Measurements from ENCODE around the gene UNC13B.
"Not testable (repeated sequence)": the region's sequence is repeated elsewhere in the genome, so short reads cannot be mapped to it uniquely, and the experiment has no call there.

UNC13B gene

DNA sequence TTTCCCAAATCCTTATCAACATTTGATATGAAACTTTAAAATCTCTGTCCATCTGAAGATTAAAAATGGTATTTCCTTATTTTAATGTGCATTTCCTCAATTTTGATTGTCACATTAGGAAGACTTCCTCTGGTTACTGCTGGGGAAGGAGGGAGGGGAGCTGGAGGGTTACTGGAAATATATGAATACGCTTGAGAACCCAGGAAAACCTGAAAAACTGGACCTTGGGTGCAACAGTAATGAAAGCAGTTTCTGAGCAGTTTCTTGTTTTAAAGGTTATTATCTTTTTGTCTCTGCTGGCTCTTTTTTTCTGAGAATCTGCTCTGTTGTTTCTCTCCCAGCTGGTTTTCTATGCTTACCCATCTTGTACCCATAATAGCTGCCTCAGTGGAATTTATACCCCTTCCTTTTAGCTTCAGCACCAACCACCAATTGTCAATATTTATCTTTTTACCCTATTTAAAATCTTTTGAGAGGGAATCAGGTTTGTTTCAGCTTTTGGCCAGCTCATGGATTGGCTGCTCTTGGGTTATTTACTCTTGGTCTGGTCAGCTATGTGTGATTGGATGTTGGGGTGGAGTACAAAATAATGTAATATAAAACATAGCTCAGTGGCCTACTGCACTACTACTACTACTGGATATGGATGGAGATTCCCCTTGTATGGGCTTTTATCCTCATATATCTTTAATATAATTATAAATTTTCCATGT lies 67.4 kb downstream of the UNC13B start:
- no peak for DNase-seq

DNA sequence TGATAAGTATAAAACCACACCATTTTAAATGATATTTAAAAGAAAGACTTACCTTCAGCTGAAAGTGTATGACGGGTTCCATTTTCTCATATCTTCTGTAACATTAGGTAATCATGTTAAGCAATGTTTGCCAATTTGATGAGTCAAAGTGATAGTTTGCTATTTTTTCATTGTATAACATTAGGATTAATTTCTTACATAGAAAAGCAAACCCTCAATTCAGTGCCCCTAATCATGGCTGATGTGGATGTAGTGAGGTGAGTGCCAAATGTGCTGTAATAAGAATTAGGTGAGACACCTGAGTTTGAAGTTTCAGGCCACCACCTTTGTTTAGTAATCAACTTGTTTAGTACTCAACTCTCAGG lies 68.0 kb downstream of the UNC13B start:
- DNase-seq, result no peak

DNA sequence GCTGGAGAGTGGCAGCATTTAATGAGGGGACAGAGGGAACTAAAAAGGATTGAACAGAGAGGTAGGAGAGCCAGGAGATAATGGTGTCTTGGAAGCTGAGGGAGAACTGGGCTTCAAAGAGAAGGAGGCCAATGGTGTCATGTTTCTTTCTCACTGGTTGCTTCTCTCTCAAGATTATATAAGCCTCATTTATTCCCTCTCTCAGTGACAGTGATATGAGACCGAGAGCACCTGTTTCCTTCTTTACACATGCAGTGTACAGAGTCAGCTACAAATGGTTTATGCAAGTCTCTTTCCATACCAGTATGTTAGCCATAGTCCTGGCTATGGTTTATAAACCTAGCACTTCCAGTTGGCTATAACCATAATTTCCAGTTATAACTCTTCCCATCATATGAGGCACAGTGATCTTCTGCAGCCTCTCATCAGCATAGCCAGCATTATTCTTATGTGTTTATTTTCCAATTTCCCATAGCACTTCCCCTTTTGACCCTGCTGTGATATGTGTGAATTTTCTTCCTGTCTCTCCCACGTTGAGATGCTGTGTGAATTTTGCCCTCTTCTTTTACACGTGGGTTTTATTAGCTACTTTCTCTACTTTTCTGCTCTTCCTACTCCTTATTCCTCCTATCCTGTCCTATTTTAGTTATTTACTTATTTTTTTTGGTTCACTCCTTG lies 71.2 kb downstream of the UNC13B start:
- no peak for DNase-seq

DNA sequence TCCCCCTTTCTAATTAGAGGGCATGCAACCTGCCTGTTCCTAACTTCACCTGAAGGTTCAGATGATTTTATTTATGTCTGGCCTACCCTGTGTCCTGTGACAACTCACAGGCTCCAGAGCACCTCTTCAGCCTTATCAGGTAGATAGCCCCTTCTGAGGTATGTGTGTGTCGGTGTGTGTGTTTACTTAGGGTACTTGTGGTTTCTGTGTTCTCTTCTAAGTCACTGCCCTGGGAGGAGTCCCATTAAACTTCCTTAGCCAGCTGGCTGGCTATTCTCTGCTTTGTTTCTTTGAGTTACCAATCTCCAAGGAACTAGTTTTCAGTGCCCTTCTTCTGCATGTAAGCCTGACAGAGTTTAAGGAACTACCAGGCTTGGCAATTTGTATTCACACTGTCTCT lies 74.9 kb downstream of the UNC13B start:
- DNase-seq, result no peak

DNA sequence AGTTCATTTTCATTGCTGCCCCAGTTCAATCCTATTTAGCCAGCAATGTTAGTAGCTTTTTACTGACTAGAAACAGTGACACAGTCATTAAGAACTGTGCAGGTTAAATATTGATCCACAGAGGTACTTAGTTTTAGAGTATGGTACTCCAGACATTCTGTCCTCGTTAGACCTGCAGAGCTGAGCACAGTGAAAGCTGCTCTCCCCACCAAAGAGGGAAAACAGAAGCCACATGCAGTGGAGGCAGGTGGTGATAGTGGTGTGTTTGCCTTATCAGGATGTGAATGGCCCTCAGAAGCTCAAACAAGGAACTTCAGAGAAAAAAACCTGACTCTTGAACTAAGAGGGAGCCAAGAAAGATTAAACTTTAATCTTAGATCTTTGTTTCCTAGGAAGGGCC lies 75.5 kb downstream of the UNC13B start:
- DNase-seq, result no peak

DNA sequence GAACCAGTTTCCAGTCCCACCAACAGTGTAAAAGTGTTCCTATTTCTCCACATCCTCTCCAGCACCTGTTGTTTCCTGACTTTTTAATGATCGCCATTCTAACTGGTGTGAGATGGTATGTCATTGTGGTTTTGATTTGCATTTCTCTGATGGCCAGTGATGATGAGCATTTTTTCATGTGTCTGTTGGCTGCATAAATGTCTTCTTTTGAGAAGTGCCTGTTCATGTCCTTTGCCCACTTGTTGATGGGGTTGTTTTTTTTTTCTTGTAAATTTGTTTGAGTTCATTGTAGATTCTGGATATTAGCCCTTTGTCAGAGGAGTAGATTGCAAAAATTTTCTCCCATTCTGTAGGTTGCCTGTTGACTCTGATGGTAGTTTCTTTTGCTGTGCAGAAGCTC lies 84.1 kb downstream of the UNC13B start:
- not testable (repeated sequence) for DNase-seq

DNA sequence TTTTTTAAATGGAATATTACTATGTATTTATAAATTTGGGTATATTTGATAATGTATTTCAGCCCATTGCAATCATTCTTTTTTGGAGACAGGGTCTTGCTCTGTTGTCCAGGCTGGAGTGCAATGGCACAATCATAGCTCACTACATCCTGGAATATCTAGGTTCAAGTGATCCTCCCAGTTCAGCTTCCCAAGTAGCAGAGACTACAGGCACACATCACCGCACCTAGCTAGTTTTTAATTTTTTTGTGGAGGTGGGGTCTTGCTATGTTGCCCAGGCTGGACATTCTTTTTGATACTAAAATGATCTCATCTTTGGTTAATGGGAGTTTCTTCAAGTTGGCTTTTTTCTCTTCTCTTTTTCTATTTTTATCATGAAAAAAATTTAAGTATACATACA lies 91.3 kb downstream of the UNC13B start:
- DNase-seq, result no peak

DNA sequence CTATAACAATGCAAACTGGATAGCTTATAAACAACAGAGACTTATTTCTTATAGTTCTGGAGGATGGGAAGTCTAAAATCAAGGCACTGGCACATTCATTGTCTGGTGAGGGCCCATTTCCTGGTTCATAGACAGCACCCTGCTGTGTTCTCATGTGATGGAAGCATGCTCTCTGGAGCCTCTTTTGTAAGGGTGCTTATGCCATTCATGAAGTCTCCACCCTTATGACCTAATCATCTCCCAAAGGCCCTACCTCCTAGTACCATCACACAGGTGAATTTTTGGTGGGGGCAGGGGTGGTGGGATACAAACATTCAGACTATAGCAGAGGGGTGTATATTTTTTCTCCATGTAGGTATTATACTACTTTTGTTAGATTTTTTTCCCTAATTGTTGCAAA lies 92.4 kb downstream of the UNC13B start:
- no peak for DNase-seq

DNA sequence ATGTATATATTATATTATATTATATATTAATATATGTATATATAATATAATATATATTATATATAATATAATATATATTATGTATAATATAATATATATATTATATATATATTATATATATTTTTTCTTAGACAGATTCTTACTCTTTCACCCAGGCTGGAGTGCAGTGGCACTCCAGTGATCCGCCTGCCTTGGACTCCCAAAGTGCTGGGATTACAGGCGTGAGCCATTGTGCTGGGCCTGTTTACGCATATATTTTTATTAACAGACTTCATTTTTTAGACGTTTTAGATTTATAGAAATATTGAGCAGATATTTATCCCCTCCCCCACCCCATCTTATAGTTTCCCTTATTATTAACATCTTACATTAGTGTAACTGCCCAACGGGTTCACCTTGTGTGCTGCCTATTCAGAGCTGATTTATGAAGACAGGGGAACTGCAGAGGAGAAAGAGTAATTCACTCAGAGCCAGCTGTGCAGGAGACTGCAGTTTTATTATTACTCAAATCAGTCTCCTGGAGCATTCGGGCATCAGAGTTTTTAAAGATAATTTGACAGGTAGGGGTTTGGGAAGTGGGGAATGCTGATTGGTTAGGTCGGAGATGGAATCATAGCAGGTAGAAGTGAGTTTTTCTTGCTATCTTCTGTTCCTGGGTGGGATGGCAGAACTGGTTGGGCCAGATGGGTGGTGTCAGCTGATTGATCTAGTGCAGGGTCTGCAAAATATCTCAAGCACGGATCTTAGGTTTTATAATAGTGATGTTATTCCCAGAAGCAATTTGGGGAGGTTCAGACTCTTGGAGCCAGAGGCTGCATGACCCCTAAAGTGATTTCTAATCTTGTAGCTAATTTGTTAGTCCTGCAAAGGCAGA lies 93.4 kb downstream of the UNC13B start:
- no peak for DNase-seq

DNA sequence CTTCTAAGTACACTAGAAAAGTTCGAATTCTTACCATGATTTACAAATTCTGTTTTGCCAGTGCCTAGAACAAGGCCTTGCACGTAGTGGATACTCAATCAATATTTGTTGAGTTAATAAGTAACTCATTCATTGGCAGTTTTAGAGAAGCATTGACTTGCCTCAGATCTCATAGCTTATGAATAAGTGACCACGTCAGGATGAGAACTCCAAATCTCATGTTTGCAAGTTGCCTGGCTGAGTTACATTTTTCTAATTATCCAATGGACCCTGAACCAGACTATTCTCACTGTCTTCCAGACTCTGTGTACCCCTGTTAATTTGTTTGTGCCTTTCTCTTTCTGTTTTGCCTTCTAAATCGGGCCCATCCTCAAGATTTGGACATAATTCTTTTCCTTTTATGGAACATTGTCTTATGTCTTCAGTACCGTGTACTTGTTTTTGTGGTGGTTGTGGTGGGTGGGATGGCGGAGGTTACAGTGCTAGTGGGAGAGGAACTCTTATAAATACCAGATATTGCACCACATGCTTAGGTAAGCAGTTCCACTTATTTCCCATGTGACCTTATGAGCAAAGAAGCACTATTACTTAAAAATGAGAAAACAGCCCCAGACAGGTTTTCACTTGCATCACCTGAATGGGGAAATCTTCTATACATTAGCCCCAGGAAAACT lies 96.3 kb downstream of the UNC13B start:
- no peak for DNase-seq

DNA sequence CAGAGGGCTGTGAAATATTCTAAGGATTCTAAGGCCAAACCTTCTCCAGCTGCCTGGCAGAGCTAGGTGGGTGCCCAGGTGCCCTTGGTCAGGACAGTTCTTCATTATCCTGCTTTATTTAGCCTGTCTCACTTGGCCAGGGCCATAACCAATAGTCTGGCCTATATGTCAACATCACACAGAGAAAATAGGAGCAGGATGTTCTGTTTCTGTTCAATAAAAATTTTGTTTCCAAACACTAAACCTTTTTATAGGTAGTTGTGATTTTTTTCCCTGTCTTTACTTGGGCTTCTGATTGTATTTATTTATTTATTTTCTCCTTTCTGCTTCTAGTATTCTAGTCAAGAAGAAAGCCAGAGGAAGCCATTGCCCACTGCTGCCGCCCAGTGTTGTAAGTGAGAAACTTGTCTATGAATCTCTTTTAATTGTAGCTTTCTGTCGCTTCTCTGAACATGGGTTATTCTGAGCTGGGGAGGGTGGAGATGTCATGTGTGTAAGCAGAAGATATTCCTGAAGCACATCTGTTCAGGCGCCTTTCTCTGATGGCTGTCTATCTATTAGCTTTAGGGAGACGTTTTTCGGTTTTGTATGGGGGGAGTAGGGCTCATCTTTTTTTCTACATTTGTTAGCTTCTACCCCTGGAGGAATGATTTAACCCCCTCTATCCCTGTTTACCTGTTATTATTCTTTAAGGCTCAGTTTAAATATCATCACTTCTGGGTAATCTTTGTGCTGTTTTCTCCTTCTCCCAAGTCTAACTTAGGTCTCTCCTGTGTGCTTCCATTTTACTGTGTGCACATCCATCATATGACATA lies 97.1 kb downstream of the UNC13B start:
- DNase-seq, result peak in 1 of 2 experiments; percentile 61

DNA sequence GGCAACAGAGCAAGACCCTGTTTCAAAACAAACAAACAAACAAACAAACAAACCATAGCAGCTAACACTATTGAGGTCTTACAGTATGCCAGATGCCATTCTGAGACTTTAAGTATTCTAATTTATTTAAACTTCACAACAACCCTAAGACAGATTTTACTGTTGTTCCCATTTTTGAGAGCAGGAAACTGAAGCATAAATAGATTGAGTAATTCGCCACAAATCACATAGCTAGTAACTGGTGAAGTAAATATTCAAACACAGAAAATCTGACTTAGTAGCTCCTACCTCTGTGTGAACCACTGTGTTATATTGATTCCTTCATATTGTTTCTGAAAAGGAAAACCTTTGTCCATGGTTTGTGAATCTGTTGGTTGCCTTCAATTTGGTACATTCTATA lies 98.4 kb downstream of the UNC13B start:
- DNase-seq, result no peak

DNA sequence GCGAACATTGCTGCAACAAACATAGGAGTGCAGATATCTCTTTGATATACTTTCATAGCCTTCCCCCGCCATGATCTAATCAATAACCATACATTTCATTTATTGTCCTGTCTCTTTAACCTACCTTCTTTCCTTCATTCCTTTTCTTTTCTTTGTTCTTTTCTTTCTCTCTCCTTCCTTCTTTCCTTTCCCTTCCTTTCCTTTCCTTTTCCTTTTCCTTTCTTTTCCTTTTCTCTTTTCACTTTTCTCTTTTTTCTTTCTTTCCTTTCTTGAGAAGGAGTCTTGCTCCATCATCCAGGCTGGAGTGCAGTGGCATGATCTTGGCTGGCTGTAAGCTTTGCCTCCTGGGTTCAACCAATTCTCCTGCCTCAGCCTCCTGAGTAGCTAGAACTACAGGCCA lies 100.3 kb downstream of the UNC13B start:
- no peak for DNase-seq

DNA sequence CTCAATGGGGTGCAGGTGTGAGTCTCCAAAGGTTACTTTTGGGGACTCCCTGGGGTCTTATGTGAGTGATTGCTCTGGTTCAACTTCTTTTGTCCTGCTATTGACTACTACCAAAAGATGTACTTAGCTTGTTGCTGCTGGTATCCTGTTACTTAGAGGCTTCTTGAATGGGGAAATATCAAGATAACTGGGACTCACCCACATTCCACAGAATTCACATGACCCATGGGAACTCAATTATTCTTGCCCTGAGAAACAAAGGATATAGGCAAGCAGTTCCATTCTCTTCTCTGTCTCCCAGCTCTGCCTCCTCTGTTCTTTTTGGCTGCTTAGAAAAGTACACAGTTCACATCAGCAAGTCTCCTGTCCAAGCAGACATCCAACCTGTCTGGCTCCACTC lies 105.9 kb downstream of the UNC13B start:
- DNase-seq, result no peak

DNA sequence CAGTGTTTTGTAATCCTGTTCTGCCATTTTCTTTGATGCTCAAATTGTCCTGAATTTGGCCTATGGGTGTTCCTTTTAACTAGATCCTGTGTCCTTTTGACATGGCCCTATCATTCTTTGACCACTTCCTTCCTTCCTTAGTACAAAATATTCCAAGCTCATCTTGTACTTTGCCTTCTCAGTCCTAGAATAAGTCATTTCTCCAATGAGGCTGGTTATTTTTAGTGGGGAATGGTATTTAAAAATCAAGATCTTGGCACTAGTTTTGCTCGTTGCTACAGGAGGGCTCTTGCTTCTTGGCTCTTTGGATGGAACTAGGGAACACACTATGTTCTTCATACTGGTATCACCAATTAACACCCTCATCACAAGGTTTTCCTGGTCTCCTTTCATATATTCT lies 108.1 kb downstream of the UNC13B start:
- no peak for DNase-seq

DNA sequence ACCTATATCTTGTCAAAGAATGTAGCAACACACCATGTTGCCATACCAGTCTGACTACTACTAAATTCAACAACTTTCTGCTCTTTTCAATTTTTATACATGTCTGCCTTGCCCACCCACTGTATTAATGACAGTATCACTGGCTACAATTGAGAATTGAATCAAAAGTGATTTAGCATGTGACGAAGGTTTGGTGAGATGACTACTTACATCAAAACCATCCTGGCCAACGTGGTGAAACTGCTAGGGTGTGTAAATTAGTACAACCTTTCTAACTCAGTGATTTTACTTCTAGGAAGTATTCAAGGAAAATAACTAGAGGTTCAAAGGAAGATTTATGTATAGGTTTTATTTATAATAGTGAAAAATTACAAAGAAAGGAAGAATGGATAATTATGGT lies 109.8 kb downstream of the UNC13B start:
- no peak for DNase-seq

DNA sequence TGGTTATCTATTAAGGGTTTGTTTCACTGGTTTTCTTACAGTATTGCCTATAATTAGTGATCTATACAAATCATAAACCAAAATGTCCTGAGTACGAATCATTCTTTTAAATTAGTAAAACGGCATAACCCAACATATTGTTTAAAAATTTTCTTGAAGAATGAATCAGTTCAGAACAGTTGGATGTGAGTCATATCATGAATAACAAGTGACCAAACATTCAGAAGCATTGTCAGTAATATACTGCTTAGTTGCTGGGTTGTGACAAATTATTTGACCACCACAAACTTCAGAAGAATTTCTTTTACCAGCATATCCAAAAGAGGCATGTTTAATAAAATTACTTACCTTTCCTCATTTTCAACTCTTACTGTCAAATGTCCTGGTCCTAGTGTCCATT lies 111.2 kb downstream of the UNC13B start:
- DNase-seq, result no peak

DNA sequence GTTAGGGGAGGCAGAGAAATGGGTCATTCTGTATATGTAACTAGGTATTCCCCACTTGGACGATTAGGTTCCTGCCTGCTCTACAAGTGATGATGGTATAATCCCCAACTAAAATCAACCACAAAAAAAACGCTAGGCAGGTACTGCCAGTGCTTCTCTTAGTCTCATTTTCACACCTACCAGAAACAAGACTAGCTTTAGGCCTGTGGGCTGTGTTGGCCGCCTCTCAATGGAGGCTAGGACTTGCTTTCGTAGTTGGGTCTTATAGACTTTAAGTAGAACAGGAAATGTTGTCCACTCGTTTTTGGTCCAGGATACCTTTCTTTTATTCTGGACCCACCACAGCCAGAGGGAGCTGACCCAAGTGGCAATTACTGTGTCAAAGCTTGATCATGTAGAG lies 111.8 kb downstream of the UNC13B start:
- DNase-seq, result no peak

DNA sequence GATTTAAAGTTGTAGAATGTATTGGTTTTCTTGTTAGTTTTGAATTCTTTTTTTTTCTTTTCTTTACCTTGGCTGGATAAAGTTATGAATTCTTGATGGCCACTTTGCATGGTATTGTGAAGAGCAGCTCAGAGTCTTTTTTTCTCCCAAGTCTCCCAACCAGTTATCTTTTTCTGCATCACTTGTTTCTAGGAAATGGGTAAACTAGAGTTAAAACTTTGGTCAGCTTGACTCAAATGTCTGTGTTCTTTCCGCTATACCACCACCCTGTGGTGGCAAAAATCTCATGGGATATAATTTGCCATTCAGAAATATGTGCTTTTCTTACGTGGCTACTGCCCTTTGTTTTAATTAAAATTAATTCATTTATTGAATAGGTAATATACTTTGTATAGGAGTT lies 113.2 kb downstream of the UNC13B start:
- DNase-seq, result no peak

DNA sequence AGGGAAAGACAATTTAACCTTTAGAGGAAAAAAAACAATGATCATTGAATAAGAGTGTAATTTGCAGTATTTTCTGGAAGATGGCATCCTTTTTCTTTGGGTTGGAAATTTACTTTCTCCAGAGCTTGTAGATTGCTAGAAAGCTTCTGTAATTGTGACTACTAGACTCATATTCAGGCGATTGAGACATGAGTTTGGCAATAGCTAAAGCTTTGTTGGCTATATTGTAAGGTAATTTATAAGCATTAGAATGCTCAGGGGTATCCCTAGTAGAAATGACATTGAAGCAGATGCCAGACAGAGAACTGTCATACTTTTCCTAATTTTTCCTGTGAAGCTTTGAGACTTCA lies 115.3 kb downstream of the UNC13B start:
- DNase-seq, result no peak

DNA sequence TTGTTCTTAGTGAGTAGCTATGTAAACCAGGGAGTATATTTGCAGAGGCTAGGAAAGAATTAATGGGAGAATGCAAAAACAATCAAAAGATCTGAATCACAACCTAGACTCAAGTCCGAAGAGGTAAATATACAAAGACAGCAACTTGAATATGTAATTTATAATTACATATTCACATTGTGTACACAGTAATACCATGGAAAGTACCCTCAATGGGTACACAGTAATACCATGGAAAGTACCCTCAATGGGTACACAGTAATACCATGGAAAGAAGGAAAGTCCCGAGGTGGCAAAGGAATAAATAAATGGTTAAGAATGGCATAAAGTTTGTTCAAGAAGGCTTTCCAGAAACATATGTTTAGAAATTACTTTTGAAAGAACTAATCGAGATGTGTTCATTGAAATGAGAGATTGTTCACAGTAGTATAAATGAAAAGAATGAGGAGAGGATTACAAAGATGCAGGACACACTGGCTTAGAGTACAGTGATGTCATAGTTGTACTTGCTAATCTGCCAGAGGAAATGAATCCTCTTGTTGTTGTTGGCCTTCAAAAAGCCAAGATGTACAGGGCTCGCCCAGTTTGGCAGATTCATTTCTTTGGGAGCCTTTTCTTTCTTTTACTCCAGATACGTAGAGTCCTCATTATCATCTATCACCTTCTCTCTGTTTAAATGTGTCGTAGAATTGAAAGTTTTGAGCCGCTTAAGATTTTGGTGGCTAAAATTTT lies 116.0 kb downstream of the UNC13B start:
- DNase-seq, result no peak

DNA sequence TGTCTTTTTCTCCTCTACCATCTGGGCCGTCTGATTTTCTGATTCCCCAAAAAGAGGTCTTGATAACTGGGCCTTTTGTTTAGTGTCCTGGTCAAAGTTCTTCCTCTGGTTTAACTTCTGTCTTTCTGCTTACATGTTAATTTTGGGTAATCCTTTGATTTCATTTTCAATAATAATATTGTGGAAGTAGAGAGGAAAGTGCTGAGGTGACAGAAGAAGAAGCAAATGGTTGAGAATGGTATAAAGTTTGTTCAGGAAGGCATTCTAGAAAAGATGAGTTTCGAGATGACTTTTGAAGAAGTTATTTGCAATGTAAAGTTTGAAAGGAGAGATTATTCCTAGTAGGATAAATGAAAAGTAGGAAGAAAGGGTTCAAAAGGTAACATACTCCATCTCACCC lies 118.1 kb downstream of the UNC13B start:
- DNase-seq, result no peak
